ENCODE data around the gene FLAD1.

Gene FLAD1

DNA sequence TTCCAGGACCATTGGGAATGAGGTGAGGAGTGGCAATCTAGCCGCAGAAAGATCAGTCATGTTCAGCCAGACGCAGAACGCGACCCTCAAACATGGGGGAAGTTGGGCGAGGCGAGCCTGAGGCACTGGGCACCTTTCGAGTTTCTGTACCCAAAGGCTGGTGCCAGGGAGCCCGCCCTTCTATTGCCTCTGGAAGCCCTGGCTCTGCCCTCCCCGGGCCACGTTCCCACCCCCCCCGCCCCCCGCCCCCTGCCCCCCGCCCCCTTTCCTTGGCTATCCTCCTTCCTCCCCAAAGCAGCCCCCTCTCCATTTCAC lies 17.2 kb downstream of the FLAD1 start:
- TF ChIP-seq, protein P1, sequence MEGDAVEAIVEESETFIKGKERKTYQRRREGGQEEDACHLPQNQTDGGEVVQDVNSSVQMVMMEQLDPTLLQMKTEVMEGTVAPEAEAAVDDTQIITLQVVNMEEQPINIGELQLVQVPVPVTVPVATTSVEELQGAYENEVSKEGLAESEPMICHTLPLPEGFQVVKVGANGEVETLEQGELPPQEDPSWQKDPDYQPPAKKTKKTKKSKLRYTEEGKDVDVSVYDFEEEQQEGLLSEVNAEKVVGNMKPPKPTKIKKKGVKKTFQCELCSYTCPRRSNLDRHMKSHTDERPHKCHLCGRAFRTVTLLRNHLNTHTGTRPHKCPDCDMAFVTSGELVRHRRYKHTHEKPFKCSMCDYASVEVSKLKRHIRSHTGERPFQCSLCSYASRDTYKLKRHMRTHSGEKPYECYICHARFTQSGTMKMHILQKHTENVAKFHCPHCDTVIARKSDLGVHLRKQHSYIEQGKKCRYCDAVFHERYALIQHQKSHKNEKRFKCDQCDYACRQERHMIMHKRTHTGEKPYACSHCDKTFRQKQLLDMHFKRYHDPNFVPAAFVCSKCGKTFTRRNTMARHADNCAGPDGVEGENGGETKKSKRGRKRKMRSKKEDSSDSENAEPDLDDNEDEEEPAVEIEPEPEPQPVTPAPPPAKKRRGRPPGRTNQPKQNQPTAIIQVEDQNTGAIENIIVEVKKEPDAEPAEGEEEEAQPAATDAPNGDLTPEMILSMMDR (conservative IDR thresholded peaks at IDR 0.05; ENCODE audit: low read length) = no peak
- peak overlapping the region; percentile 86 for H3K4me3 ChIP-seq (ENCODE audit: low read length)
- DNase-seq (ENCODE audit: low read depth) = no peak

DNA sequence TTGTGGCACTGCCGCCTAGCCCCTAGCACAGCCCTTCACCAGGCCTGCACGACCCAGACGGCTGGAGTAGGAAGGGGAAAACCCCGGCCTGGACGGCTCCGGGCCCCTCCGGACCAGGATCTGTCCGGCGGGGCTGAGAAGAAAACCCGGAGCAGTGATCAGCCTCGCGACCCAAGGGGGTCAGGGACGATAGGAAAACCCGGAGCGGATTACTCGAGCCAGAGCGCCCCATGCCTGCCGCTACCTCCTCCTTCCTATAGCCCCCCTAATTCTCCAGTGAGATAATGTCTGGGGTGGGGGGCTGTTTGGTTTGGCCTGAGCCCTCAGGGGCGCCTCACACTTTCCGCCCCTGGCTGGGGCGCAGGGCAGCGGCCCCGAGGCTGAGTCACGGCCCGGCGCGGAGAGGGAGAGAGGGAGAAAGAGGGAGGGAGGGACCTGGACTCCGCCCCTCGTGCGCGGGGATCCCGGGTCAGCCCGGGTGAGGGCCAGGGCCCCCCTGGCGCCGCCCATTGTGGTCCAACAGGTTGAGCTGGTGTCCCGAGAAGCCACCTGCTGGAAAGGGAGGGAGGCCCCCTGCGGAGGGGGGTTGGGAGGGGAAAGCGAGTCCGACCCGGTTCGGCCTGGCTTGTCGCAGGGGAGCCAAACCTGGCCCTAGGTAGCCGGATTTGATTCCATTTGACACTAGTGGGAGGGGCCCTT lies 17.7 kb downstream of the FLAD1 start:
- TF ChIP-seq, protein P1 (conservative IDR thresholded peaks at IDR 0.05; ENCODE audit: low read length) = no peak
- peak; percentile 82 for DNase-seq (ENCODE audit: low read depth)
- peak overlapping the region; percentile 86 for H3K4me3 ChIP-seq (ENCODE audit: low read length)

DNA sequence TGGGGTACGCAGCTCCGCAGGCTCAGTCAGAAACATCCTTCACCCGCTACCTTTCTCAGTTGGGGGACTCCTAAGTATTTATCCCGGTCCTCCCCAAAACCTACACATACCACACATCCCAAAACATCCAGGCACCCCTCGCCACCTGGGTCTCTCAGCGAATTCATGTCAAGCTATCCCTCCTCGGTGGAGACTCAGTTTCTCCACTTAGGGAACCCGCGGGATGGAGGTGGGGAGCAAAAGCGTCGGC lies 18.2 kb downstream of the FLAD1 start:
- no peak for DNase-seq (ENCODE audit: low read depth)
- peak overlapping the region; percentile 86 for H3K4me3 ChIP-seq (ENCODE audit: low read length)
- TF ChIP-seq, protein P1 (conservative IDR thresholded peaks at IDR 0.05; ENCODE audit: low read length) = no peak

DNA sequence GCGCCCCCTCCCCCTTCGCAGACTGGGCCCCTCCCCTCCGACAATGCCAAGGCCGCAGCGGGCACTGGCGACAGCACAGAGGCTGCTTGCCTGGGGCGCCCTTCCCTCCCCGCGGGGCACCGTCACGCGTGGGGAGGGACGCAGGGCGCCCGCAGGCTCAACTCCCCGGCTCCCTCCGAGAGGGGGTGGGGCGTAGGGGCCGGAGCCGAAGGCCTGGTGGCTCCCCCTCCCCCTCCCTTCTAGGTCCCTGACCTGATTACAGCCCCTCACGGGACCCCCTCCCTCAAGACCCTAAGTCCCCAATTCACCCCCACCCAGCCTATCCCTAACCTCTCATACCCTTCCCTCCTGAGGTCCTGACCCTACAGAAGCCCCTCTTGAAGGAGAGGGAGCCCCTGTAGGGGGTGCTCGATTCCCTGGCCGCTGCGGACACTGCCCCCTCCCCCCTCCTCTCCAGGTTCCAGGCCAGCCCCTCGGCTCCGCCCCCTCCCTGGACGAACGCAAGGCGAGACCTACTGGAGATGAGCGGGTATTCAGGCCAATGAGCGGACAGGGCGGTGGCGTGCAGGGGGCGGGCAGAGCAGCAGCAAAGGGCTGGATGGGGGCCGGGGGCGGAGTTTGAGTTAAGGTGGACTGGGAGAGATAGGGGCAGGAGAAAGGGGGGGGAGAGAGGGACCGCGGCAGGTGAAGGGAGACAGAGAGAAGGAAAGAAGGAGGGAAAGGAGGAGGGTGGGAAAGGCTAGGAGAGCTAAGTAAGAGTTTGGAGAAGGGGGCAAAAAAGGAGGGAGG lies 18.7 kb downstream of the FLAD1 start:
- TF ChIP-seq, protein P1 (conservative IDR thresholded peaks at IDR 0.05; ENCODE audit: low read length) = peak; percentile 50
- DNase-seq (ENCODE audit: low read depth) = peak; percentile 98
- peak overlapping the region; percentile 96 for H3K4me3 ChIP-seq (ENCODE audit: low read length)

DNA sequence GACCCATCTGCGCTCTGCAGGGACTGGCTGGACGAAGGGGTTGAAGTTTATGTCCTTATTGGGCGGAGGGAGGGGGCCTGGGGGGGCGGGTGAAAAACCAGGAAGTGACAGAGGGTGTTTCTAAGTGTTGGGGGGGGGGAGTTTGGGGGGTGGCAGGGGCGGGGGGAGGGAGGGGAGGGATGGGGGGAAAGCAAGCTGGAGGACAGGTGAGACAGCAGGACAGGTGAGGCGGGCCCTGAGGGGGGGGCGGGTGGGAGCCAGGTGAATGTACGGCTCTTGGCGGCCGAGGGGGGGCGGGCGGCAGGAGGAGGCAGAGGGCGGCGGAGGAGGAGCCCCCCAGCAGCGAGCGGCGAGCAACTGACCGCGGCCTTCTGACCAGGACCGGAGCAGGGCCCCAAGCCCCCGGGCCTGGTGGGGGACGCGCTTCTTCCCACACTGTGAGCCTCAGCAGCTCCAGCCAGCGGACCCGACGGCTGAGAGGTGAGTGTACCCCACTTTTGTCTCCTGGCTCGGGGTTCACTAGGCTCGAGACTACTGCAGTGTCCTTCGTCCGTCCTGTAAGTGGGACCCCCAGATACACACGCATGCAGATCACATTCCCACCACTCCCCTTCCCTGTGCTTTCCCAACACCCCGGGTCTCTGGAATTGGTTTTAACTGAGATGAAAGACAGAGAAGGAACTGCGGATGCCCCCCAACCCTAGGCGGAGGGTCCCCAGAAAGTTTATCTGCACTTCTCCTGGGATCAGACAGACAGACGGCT lies 19.5 kb downstream of the FLAD1 start, which contains the start of gene ZBTB7B:
Gene ZBTB7B (plus strand): TSS at position 339 of the 763 bp plus-strand sequence. CDS start 11,859 bp downstream, outside the sequence.
- peak within 1 kb of the TSS; percentile 96 for H3K4me3 ChIP-seq (ENCODE audit: low read length)
- TF ChIP-seq, protein P1 (conservative IDR thresholded peaks at IDR 0.05; ENCODE audit: low read length) = 0 out of 2 replicates have a peak, but pooled peaks have one; percentile 5
- no peak for DNase-seq (ENCODE audit: low read depth)

DNA sequence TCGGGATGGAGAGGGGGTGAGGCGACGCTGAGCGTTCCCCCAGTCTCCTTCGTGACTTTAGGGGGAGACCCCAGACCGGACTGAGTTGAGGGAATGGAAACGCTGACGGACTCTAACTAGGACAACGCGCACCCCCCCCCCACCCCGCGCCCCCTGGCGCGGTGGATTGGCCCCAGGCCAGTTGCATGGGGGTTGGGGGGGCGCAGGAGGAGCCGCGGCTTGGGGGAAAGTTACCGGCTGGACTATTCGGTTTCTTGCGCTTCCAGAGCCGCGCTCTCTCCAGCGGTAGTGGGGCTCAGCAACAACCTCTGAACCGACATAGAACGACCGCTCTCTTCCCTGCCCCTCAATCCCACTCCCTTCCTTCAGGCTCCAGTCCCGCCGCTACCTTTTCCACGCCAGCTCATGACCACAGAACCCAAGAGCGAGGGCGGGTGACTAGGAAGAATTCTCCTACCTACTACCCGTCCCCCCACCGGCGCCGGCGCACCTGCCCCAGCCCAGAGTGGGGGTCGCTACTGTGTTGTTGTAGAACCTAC lies 20.2 kb downstream of the FLAD1 start:
- TF ChIP-seq, protein P1 (conservative IDR thresholded peaks at IDR 0.05; ENCODE audit: low read length) = no peak
- DNase-seq (ENCODE audit: low read depth) = no peak
- H3K4me3 ChIP-seq (ENCODE audit: low read length) = peak overlapping the region; percentile 96
